K562 (cell line): Measurements from ENCODE around the gene CAMK2D. TPM values are rescaled to one million over a fixed set of nuclear protein-coding genes. Genes with fewer than 3 reads are reported as not detected.

Experiments used
- ATAC-seq: fragments of 200-7000 bp; cut with Tn5 transposase; 3 replicates; pipeline ENCODE4 v1.9.1; 2020; ENCODE audit warnings: moderate library complexity
- BruUV-seq: library from RNA; stranded (reverse); fragments of 400-500 nt; replicated peaks from 2 replicates; lab custom pipeline; 2021; lab: Mats Ljungman, UMichigan
- CTCF ChIA-PET: fragments of 300-600 bp; formaldehyde crosslinking; extraction: SDS; loops from one replicate; lab custom pipeline; 2021; ENCODE audit warnings: low intra/inter-chr PET ratio; lab: Yijun Ruan, JAX
- POLR2A ChIA-PET: fragments of 300-600, 350-650 bp; sonication (Branson Sonifier 250); formaldehyde crosslinking; extraction: SDS; loops from one replicate; lab custom pipeline; 2021; ENCODE audit warnings: antibody characterized with exemption, inconsistent platforms; lab: Yijun Ruan, JAX
- DNase-seq, 4 experiments: peaks; one replicate each; pipeline versions ENCODE4 v3.0.0 to v3.0.0-alpha.2; 2011 to 2018; ENCODE audit warnings: low spot score in 3 of 4, mixed read lengths in 3 of 4; ENCODE audit errors: extremely low read depth in 1 of 4
- FAIRE-seq: peaks from 2 replicates; lab custom pipeline; 2011; peaks lifted over from hg19 to GRCh38; lab: Jason Lieb, UNC
- H2AFZ ChIP-seq: 2 replicates; pipeline ENCODE4 v1.6.0; 2011; ENCODE audit warnings: low read depth, low read length, control low read depth, inconsistent platforms
- H3K27ac ChIP-seq: fragments of 200-600 bp; 3 replicates; pipeline ENCODE4 v1.8.0; 2011; ENCODE audit warnings: low read depth, mild to moderate bottlenecking, control low read depth, inconsistent platforms, low read length, moderate library complexity, mixed read lengths; ENCODE audit errors: extremely low read depth
- H3K27me3 ChIP-seq, 2 experiments: fragments of 300-600 bp in 1 of 2; 2 replicates in 1 of 2; 3 replicates in 1 of 2; pipeline versions ENCODE4 v1.6.0 to v1.8.0; 2011; ENCODE audit warnings: inconsistent platforms in 2 of 2, low read length in 2 of 2, mild to moderate bottlenecking in 1 of 2, mixed read lengths in 1 of 2, moderate library complexity in 1 of 2; ENCODE audit not compliant: control insufficient read depth in 2 of 2, insufficient read depth in 2 of 2
- H3K36me3 ChIP-seq: fragments of 300-600 bp; 3 replicates; pipeline ENCODE4 v1.8.0; 2011; ENCODE audit warnings: mild to moderate bottlenecking, low read length, inconsistent platforms; ENCODE audit not compliant: control insufficient read depth, insufficient read depth
- H3K4me1 ChIP-seq, 2 experiments: fragments of 200-600 bp in 1 of 2; replicated peaks in 1 of 2; 2 replicates in 1 of 2; 3 replicates in 1 of 2; pipeline versions ENCODE4 v1.5.1 to v1.8.0; 2011; ENCODE audit warnings: inconsistent platforms in 2 of 2, low read length in 2 of 2, mild to moderate bottlenecking in 1 of 2, mixed read lengths in 1 of 2, moderate library complexity in 1 of 2; ENCODE audit not compliant: control insufficient read depth in 2 of 2, insufficient read depth in 2 of 2
- H3K4me2 ChIP-seq: 2 replicates; pipeline ENCODE4 v1.6.1; 2011; ENCODE audit warnings: low read length, control low read depth, inconsistent platforms, mixed read lengths; ENCODE audit not compliant: insufficient read depth
- H3K4me3 ChIP-seq: fragments of 200-600 bp; sonication (generic), shearing (Covaris generic); 2 replicates; pipeline ENCODE4 v1.5.1; 2016; ENCODE audit warnings: control low read depth, inconsistent platforms
- H3K79me2 ChIP-seq: fragments of 200-600 bp; 3 replicates; pipeline ENCODE4 v1.8.0; 2011; ENCODE audit warnings: low read length, inconsistent platforms; ENCODE audit not compliant: control insufficient read depth, insufficient read depth
- H3K9ac ChIP-seq, 2 experiments: 2 replicates each; pipeline versions ENCODE4 v1.6.0 to v1.6.1; 2011; ENCODE audit warnings: low read depth in 2 of 2, low read length in 2 of 2, control low read depth in 1 of 2, inconsistent platforms in 1 of 2, mild to moderate bottlenecking in 1 of 2, mixed read lengths in 1 of 2; ENCODE audit not compliant: insufficient read depth in 1 of 2
- H3K9me1 ChIP-seq: one replicate; pipeline ENCODE4 v1.6.0; 2011; ENCODE audit warnings: inconsistent platforms, mild to moderate bottlenecking, low read length, moderate library complexity; ENCODE audit not compliant: control insufficient read depth, insufficient read depth
- H3K9me3 ChIP-seq: replicated peaks from 2 replicates; pipeline ENCODE4 v1.5.1; 2011; ENCODE audit warnings: low read depth, low read length, inconsistent platforms; ENCODE audit not compliant: control insufficient read depth, insufficient read depth
- H4K20me1 ChIP-seq: replicated peaks from 2 replicates; pipeline ENCODE4 v1.6.1; 2011; ENCODE audit warnings: low read length, inconsistent platforms, mixed read lengths; ENCODE audit not compliant: control insufficient read depth, insufficient read depth
- CREB1 ChIP-seq, 2 experiments: sonication (generic) in 1 of 2; formaldehyde crosslinking in 1 of 2; IDR thresholded peaks; 2 replicates each; pipeline versions ENCODE4 v1.6.1 to v1.8.0; 2012 to 2022; ENCODE audit warnings: inconsistent platforms in 1 of 2, mild to moderate bottlenecking in 1 of 2, missing genetic modification reagents in 1 of 2, moderate library complexity in 1 of 2
- CXXC5 ChIP-seq: fragments of 250-450 bp; sonication (Bioruptor Pico); IDR thresholded peaks from 2 replicates; pipeline ENCODE4 v1.8.0; 2022; ENCODE audit warnings: inconsistent platforms, mild to moderate bottlenecking, moderate library complexity
- HIVEP1 ChIP-seq: fragments of 250-450 bp; sonication (Bioruptor Pico); IDR thresholded peaks from 2 replicates; pipeline ENCODE4 v1.4.0; 2020; ENCODE audit warnings: mild to moderate bottlenecking
- HSF4 ChIP-seq: fragments of 250-450 bp; sonication (Bioruptor Pico); IDR thresholded peaks from 2 replicates; pipeline ENCODE4 v2.1.2; 2022; ENCODE audit warnings: mild to moderate bottlenecking, moderate library complexity, borderline replicate concordance
- MIER1 ChIP-seq: fragments of 450-650 bp; IDR thresholded peaks from 2 replicates; pipeline ENCODE4 v1.6.1; 2016; ENCODE audit warnings: antibody characterized with exemption, mild to moderate bottlenecking, low read depth
- MTF1 ChIP-seq: fragments of 250-450 bp; sonication (Bioruptor Pico); IDR thresholded peaks from 2 replicates; pipeline ENCODE4 v1.9.0; 2021; ENCODE audit warnings: moderate library complexity, mild to moderate bottlenecking, inconsistent platforms, borderline replicate concordance
- RCOR1 ChIP-seq, 2 experiments: IDR thresholded peaks; 2 replicates each; pipeline ENCODE4 v1.6.1; 2012; ENCODE audit warnings: low read depth in 2 of 2, low read length in 2 of 2, borderline replicate concordance in 1 of 2, improper control_type of control experiment in 1 of 2
- YY1 ChIP-seq, 3 experiments: IDR thresholded peaks; 2 replicates each; pipeline ENCODE4 v1.6.1; 2011; ENCODE audit warnings: low read length in 2 of 3, mild to moderate bottlenecking in 2 of 3, moderate library complexity in 2 of 3, borderline replicate concordance in 1 of 3, control low read depth in 1 of 3, low read depth in 1 of 3; ENCODE audit not compliant: insufficient read depth in 3 of 3, insufficient replicate concordance in 2 of 3, control insufficient read depth in 1 of 3, insufficient read length in 1 of 3; ENCODE audit errors: extremely low read depth in 1 of 3
- ZNF212 ChIP-seq: fragments of 450-650 bp; formaldehyde crosslinking; IDR thresholded peaks from 2 replicates; pipeline ENCODE4 v1.4.0; 2020; ENCODE audit warnings: mild to moderate bottlenecking
- WGBS: fragments of 100-300 bp; shearing (Covaris generic); methylation state at CpG from one replicate; pipeline ENCODE4 v1.1.6; 2016; ENCODE audit warnings: low coverage, mixed read lengths; ENCODE audit not compliant: insufficient coverage; ENCODE audit errors: missing lambda C conversion rate; 5-methylcytosine and 5-hydroxymethylcytosine counted together
- in situ Hi-C: fragments of 300-500 bp; cut with MboI; formaldehyde crosslinking; loops from 4 replicates; pipeline ENCODE4 v1.15.0; 2018; ENCODE audit warnings: inconsistent platforms, mixed read lengths
- intact Hi-C: fragments of 100-400 bp; cut with micrococcal nuclease; formaldehyde crosslinking; loops from 2 replicates; pipeline ENCODE4 v1.14.2; 2022
- polyA plus RNA-seq, 8 experiments: library from polyadenylated mRNA; depleted of rRNA in 4 of 8; stranded (reverse) in 5 of 8; unstranded in 3 of 8; fragments of >200 nt; fragmentation: Nextera tagmentation in 2 of 8; fragmentation: Illumina TruSeq in 1 of 8; extraction: Ambion mirVana in 2 of 8; extraction: Trizol in 1 of 8; gene quantifications; 2 replicates each; pipeline versions ENCODE4 v1.2.1 to v1.2.3, GENCODE V29; 2011 to 2014; ENCODE audit warnings: inconsistent platforms in 1 of 8, missing spikeins in 1 of 8
- total RNA-seq, 7 experiments: library from RNA; depleted of rRNA in 6 of 7; stranded (reverse); fragments of >200 nt in 6 of 7; fragmentation: Illumina TruSeq in 2 of 7; extraction: Trizol in 2 of 7; gene quantifications; 2 replicates each; pipeline versions ENCODE4 v1.2.1 to v1.2.3, GENCODE V29; 2011 to 2021; ENCODE audit warnings: low replicate concordance in 1 of 7
- TF ChIP-seq, protein P1 (sequence below): fragments of 250-450 bp; sonication (Bioruptor Pico); IDR thresholded peaks from 2 replicates; pipeline ENCODE4 v1.4.0; 2020

Gene CAMK2D
- total and polyA plus RNA-seq, 9 of the 15 experiments (the other 6 are each of a cell fraction or from before 2014, with no cell fraction given) = 0.01 to 0.33 (median 0.04) TPM; not detected in 2

DNA sequence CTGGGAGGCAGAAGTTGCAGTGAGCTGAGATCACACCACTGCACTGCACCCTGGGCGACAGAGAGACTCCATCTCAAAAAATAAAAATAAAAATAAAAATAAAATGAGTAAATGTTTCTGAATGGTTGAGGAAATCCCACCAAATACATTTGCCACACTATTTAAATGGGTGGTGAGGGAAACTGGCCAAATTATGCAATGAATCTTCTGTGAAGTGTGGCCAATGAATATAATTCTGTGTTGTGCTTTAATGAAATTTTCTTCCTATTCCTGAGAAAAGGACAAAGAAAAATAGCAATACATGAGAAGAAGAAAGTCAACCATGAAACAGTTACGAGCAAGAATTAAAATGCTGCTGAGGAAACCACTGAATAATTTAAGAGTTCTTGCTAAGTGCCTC is 69.9 kb downstream of the CAMK2D start:
- no peak overlapping the region for H2AFZ ChIP-seq
- no peak for ATAC-seq
- POLR2A ChIA-PET = no interaction called here
- no peak for DNase-seq
- in situ Hi-C loops (no loop called here), intact Hi-C loops (no loop called here)
- H3K4me3 ChIP-seq = no peak overlapping the region
- H3K36me3 ChIP-seq = no peaks in the 10 kb centered on the region
- H3K4me2 ChIP-seq = no peak overlapping the region
- no peak for TF ChIP-seq CXXC5 (CRISPR knock-in tag)
- no peak for TF ChIP-seq CREB1 (IDR thresholded peaks at IDR 0.05)
- TF ChIP-seq CREB1 (CRISPR knock-in tag; IDR thresholded peaks at IDR 0.05) = no peak
- no peak for TF ChIP-seq HSF4 (CRISPR knock-in tag)
- TF ChIP-seq MTF1 (CRISPR knock-in tag) = no peak
- TF ChIP-seq HIVEP1 (CRISPR knock-in tag) = no peak
- TF ChIP-seq MIER1 = no peak
- TF ChIP-seq RCOR1 (IDR thresholded peaks at IDR 0.05; ENCODE audit: borderline replicate concordance in 1 of 2, low read depth in 2 of 2, low read length in 2 of 2) = no peak
- no peak for TF ChIP-seq ZNF212 (CRISPR knock-in tag)
- TF ChIP-seq, protein P1, sequence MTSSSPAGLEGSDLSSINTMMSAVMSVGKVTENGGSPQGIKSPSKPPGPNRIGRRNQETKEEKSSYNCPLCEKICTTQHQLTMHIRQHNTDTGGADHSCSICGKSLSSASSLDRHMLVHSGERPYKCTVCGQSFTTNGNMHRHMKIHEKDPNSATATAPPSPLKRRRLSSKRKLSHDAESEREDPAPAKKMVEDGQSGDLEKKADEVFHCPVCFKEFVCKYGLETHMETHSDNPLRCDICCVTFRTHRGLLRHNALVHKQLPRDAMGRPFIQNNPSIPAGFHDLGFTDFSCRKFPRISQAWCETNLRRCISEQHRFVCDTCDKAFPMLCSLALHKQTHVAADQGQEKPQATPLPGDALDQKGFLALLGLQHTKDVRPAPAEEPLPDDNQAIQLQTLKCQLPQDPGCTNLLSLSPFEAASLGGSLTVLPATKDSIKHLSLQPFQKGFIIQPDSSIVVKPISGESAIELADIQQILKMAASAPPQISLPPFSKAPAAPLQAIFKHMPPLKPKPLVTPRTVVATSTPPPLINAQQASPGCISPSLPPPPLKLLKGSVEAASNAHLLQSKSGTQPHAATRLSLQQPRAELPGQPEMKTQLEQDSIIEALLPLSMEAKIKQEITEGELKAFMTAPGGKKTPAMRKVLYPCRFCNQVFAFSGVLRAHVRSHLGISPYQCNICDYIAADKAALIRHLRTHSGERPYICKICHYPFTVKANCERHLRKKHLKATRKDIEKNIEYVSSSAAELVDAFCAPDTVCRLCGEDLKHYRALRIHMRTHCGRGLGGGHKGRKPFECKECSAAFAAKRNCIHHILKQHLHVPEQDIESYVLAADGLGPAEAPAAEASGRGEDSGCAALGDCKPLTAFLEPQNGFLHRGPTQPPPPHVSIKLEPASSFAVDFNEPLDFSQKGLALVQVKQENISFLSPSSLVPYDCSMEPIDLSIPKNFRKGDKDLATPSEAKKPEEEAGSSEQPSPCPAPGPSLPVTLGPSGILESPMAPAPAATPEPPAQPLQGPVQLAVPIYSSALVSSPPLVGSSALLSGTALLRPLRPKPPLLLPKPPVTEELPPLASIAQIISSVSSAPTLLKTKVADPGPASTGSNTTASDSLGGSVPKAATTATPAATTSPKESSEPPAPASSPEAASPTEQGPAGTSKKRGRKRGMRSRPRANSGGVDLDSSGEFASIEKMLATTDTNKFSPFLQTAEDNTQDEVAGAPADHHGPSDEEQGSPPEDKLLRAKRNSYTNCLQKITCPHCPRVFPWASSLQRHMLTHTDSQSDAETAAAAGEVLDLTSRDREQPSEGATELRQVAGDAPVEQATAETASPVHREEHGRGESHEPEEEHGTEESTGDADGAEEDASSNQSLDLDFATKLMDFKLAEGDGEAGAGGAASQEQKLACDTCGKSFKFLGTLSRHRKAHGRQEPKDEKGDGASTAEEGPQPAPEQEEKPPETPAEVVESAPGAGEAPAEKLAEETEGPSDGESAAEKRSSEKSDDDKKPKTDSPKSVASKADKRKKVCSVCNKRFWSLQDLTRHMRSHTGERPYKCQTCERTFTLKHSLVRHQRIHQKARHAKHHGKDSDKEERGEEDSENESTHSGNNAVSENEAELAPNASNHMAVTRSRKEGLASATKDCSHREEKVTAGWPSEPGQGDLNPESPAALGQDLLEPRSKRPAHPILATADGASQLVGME (CRISPR knock-in tag) = no peak
- TF ChIP-seq YY1 (IDR thresholded peaks at IDR 0.05; ENCODE audit: borderline replicate concordance in 1 of 3, control insufficient read depth in 1 of 3, extremely low read depth in 1 of 3, insufficient read depth in 3 of 3, insufficient read length in 1 of 3, insufficient replicate concordance in 2 of 3, low read depth in 1 of 3, low read length in 2 of 3) = no peak
- WGBS = 0% methylated on average over 2 of the region's 2 CpGs
- no peak for FAIRE-seq
- no peaks in the 10 kb centered on the region for H3K79me2 ChIP-seq
- BruUV-seq = no TSS peak
- H3K27me3 ChIP-seq = no peaks in the 10 kb centered on the region
- no peaks in the 10 kb centered on the region for H3K4me1 ChIP-seq
- no peak overlapping the region for H3K9ac ChIP-seq
- H3K27ac ChIP-seq = no peak overlapping the region
- no peaks in the 10 kb centered on the region for H3K9me3 ChIP-seq
- CTCF ChIA-PET = no interaction called here
- H3K9me1 ChIP-seq = no peaks in the 10 kb centered on the region
- H4K20me1 ChIP-seq = no peaks in the 10 kb centered on the region
